Measurements from ENCODE around the gene MYBPC3.

Gene MYBPC3

GRCh38 chr11:47285969-47286770 lies 66.3 kb downstream of the MYBPC3 start:
- no peak overlapping the region for H3K27ac ChIP-seq (ENCODE audit: low read length)
- no peaks in the 10 kb centered on the region for H3K9me3 ChIP-seq (ENCODE audit: control insufficient read depth in 2 of 2, low read length in 2 of 2)
- no peak overlapping the region for H3K4me3 ChIP-seq (ENCODE audit: low read length in 2 of 2)
- no peaks in the 10 kb centered on the region for H3K27me3 ChIP-seq (ENCODE audit: control insufficient read depth in 1 of 2, insufficient read depth in 2 of 2, low read length in 2 of 2)
- H3K4me1 ChIP-seq (ENCODE audit: control insufficient read depth, insufficient read depth, low read length), result no peaks in the 10 kb centered on the region
- peaks cover 77 to 78% of the 10 kb centered on the region in 2 donors for H3K36me3 ChIP-seq (ENCODE audit: control insufficient read depth in 2 of 2, insufficient read depth in 2 of 2, low read length in 2 of 2)
- no peak overlapping the region for H3K9ac ChIP-seq (ENCODE audit: low read length in 2 of 2)

DNA sequence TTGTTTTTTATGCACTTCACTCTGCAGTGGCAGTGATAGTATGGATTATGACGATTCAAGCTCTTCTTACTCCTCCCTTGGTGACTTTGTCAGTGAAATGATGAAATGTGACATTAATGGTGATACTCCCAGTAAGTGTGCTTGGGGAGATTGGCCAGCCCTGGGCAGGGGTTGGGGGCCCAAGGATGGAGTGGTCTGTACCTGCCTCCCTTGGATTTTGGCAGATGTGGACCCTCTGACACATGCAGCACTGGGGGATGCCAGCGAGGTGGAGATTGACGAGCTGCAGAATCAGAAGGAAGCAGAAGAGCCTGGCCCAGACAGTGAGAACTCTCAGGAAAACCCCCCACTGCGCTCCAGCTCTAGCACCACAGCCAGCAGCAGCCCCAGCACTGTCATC lies 68.4 kb downstream of the MYBPC3 start:
- peaks cover 63 to 67% of the 10 kb centered on the region in 2 donors for H3K36me3 ChIP-seq (ENCODE audit: control insufficient read depth in 2 of 2, insufficient read depth in 2 of 2, low read length in 2 of 2)
- H3K27me3 ChIP-seq (ENCODE audit: control insufficient read depth in 1 of 2, insufficient read depth in 2 of 2, low read length in 2 of 2), result no peaks in the 10 kb centered on the region
- no peak overlapping the region for H3K27ac ChIP-seq (ENCODE audit: low read length)
- no peak overlapping the region for H3K4me3 ChIP-seq (ENCODE audit: low read length in 2 of 2)
- no peaks in the 10 kb centered on the region for H3K9me3 ChIP-seq (ENCODE audit: control insufficient read depth in 2 of 2, low read length in 2 of 2)
- H3K4me1 ChIP-seq (ENCODE audit: control insufficient read depth, insufficient read depth, low read length), result no peaks in the 10 kb centered on the region
- no peak overlapping the region for H3K9ac ChIP-seq (ENCODE audit: low read length in 2 of 2)

DNA sequence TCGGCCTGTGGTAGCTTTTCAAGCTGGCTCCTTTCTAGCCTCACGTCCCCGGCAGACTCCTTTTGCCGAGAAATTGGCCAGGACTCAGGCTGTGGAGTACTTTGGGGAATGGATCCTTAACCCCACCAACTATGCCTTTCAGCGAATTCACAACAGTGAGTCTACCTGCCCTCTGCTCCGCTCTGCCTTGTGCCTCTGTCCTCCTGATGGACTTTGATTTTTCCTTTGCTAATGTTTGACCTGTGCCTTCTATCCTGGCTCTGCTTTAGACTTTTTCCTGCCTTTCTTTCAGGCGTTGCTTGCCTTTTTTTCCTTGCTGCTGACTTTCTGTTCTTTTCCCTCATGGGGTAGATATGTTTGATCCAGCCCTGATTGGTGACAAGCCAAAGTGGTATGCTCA lies 70.0 kb downstream of the MYBPC3 start:
- Histone ChIP-seq H3K4me3 (ENCODE audit: low read length in 2 of 2) (no peak overlapping the region), H3K27ac (ENCODE audit: low read length) (no peak overlapping the region), H3K9me3 (ENCODE audit: control insufficient read depth in 2 of 2, low read length in 2 of 2) (no peaks in the 10 kb centered on the region), H3K4me1 (ENCODE audit: control insufficient read depth, insufficient read depth, low read length) (no peaks in the 10 kb centered on the region), H3K36me3 (ENCODE audit: control insufficient read depth in 2 of 2, insufficient read depth in 2 of 2, low read length in 2 of 2) (peaks cover 64 to 65% of the 10 kb centered on the region in 2 donors), H3K9ac (ENCODE audit: low read length in 2 of 2) (no peak overlapping the region), H3K27me3 (ENCODE audit: control insufficient read depth in 1 of 2, insufficient read depth in 2 of 2, low read length in 2 of 2) (no peaks in the 10 kb centered on the region)
